AG09319 (cell line): ENCODE results near the gene USP46.

Source experiments
- DNase-seq: peaks from one replicate; pipeline ENCODE4 v3.0.0-alpha.2; 2010; ENCODE audit warnings: low read depth; ENCODE audit errors: extremely low read depth
- TF ChIP-seq, protein P1 (sequence below): IDR thresholded peaks from 2 replicates; pipeline ENCODE4 v1.5.1; 2011; ENCODE audit warnings: low read depth, mild to moderate bottlenecking, inconsistent platforms, low read length, moderate library complexity

The USP46 gene

DNA sequence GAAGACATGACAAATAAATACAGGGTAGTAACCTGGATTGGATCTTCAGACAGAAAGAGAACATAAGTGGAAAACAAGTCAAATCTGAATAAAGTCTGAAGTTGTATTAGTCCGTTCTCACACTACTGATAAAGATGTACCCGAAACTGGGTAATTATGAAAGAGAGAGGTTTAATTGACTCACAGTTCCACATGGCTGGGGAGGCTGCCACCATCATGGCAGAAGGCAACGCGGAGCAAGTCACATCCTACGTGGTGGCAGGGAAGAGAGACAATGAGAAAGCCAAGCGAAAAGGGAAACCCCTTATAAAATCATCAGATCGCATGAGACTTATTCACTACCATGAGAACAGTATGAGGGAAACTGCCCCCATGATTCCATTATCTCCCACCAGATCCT lies 82.8 kb downstream of the USP46 start:
- TF ChIP-seq, protein P1, sequence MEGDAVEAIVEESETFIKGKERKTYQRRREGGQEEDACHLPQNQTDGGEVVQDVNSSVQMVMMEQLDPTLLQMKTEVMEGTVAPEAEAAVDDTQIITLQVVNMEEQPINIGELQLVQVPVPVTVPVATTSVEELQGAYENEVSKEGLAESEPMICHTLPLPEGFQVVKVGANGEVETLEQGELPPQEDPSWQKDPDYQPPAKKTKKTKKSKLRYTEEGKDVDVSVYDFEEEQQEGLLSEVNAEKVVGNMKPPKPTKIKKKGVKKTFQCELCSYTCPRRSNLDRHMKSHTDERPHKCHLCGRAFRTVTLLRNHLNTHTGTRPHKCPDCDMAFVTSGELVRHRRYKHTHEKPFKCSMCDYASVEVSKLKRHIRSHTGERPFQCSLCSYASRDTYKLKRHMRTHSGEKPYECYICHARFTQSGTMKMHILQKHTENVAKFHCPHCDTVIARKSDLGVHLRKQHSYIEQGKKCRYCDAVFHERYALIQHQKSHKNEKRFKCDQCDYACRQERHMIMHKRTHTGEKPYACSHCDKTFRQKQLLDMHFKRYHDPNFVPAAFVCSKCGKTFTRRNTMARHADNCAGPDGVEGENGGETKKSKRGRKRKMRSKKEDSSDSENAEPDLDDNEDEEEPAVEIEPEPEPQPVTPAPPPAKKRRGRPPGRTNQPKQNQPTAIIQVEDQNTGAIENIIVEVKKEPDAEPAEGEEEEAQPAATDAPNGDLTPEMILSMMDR, result no peak
- DNase-seq, result no peak

DNA sequence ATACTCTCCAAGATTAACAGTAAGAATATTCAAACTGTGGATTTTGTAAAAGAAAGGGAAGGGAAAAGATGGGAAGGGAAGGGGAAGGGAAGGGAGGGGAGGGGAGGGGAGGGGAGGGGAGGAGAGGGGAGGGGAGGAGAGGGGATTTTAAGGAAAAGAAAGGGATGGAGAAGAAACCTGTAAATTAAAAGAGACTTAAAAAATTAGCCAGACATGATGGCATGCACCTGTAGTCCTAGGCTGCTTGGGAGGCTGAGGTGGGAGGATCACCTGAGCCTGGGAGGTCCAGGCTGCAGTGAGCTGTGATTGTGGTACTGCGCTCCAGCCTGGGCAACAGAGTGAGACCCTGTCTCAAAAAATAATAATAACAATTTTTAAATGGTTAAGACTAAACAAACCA lies 83.7 kb downstream of the USP46 start:
- DNase-seq, result no peak
- TF ChIP-seq, protein P1, result no peak

DNA sequence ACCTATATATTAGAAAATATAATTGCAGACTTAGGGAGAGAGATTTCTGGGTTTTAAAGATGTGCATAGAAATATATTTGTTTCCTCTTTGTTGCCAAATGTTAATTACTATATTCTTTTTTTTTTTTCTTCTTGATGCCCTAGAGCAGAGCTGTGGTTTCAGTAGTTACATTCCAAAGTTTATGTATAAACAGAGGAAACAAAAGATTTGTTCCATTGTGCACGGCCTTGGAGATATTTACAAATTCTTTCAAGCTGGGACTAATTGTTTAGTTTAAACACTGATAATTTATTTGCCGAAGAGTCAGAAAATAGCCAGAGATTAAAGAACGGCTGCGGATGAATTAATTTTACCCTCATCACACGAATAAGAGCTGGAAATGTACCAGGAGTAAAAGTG lies 85.1 kb downstream of the USP46 start:
- TF ChIP-seq, protein P1, result no peak
- peak; percentile 34 for DNase-seq

DNA sequence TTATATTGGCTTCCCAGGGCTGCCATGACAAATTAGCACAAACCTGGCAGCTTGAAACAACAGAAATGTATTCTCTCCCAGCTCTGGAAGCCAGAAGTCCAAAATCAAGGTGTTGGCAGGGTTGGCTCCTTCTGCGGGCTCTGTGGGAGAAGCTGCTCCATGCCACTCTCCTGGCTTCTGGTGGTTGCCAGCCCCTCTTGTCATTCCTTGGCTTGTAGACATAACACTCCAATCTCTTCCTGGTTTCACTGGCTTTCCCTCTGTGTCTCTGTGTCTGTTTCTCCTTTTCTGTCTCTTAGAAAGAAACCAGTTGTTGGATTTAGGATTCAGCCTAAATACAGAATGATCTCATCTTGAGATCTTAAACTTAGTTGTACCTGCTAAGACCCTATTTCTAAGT lies 85.5 kb downstream of the USP46 start:
- TF ChIP-seq, protein P1, result no peak
- DNase-seq, result no peak

DNA sequence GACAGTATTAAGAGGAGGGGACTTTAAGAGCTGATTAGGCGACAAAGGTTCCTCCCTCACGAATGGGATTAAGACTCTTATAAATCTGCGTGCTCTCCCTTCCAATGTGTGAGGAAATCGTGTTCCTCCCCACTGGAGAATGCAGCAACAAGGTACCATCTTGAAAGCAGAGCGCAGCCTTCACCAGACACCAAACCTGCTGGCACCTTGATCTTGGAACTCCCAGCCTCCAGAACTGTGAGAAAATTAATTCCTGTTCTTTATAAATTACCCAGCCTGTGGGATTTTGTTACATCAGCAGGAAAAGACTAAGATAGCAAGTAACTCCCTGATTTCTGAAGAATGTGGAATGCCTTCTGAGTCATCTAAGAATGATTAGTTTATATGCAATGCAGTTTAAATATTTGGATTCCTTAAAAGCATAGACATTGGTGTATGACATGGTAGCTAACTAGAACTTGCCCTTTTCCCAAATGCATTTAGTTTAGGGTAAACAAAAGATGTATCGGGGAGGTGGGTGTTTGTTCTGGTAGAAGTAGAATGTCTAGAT lies 86.1 kb downstream of the USP46 start:
- TF ChIP-seq, protein P1, result no peak
- DNase-seq, result peak; percentile 31

DNA sequence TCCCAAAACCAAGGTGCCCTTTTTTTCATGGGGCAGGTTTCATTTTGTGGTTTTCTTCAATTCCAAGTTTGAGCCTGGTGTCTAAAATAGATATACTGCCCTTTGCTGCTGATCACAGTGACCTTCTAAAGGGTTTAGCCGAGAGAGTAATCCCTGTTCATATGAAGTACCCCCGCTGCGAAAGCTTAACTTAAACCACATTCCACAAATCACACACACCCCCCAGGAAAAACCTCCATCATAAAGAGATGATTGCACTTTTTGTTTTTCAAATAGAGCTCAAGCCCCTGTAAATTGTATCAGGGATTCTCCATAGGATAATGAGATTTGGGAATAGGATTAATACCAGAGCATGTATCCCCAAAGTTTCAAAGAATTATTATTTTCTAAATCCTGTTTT lies 90.8 kb downstream of the USP46 start:
- TF ChIP-seq, protein P1, result no peak
- DNase-seq, result no peak

DNA sequence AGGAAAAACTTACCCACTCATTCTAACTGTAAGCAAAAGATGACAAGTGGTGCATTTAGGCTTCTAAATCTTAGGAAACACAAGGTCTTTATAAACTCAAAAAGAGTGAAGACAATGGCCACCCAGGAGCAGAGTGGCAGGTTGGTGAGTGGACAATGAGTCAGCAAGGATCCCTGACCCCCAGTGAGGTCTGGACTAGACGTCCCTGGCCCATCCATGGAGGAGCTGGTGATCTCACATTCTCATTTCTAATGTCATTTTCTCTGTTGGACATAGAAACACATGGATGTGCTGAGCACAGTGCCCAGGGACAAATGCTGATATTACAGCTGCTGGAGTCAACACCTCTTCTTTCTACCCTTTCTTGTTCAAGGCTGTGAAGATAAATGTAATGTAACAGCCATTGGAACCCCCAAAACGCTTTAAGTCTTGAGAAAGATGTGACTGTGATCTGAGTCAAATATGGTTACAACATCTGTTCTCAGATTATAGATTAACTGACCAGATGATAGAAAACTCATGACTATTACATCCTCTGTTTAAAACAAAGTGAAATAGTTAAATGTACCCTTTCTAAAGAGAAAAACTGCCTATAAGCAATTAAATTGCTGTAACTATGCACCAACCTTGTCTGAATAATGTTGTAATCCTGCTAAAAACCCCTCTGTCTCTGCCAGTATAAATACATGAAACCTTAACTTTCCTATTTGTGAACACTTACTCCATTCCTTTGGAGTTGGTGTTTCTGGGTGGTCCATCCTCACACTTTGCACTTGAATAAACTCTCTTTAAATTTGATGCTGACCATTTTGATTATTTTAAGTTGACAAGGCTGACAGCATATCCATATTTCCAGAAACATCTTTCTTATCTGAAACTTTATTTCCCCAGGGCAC lies 92.7 kb downstream of the USP46 start:
- TF ChIP-seq, protein P1, result no peak
- no peak for DNase-seq
